Neuronal stem cell (in vitro differentiated cells): ENCODE measurements around the gene ATCAY.

Experiments used
- DNase-seq: peaks from one replicate; pipeline ENCODE4 v3.0.0-alpha.2; 2013; ENCODE audit warnings: low spot score
- H2AFZ ChIP-seq: one replicate; pipeline ENCODE4 v1.6.1; 2013; ENCODE audit warnings: mild to moderate bottlenecking, low read length, inconsistent platforms
- H2AK5ac ChIP-seq: 2 replicates; pipeline ENCODE4 v1.6.1; 2013; ENCODE audit warnings: low read depth, mild to moderate bottlenecking, inconsistent platforms, low read length, moderate library complexity, mixed read lengths
- H2BK120ac ChIP-seq: 2 replicates; pipeline ENCODE4 v1.6.1; 2013; ENCODE audit warnings: low read depth, mild to moderate bottlenecking, inconsistent platforms, low read length, moderate library complexity, mixed read lengths
- H2BK12ac ChIP-seq: one replicate; pipeline ENCODE4 v1.6.1; 2013; ENCODE audit warnings: low read length, inconsistent platforms
- H2BK15ac ChIP-seq: 2 replicates; pipeline ENCODE4 v1.6.1; 2013; ENCODE audit warnings: mild to moderate bottlenecking, low read length, inconsistent platforms, mixed read lengths
- H2BK5ac ChIP-seq: one replicate; pipeline ENCODE4 v1.6.1; 2013; ENCODE audit warnings: inconsistent platforms, mild to moderate bottlenecking, low read length, moderate library complexity
- H3K14ac ChIP-seq: one replicate; pipeline ENCODE4 v1.6.1; 2013; ENCODE audit warnings: low read length, inconsistent platforms
- H3K18ac ChIP-seq: 2 replicates; pipeline ENCODE4 v1.6.1; 2013; ENCODE audit warnings: low read length, inconsistent platforms
- H3K23ac ChIP-seq: 2 replicates; pipeline ENCODE4 v1.6.1; 2013; ENCODE audit warnings: low read depth, mild to moderate bottlenecking, mixed read lengths, low read length, inconsistent platforms; ENCODE audit not compliant: poor library complexity
- H3K27ac ChIP-seq: replicated peaks from 3 replicates; pipeline ENCODE4 v1.5.1; 2013; ENCODE audit warnings: low read length, inconsistent platforms
- H3K27me3 ChIP-seq, 3 experiments: 2 replicates each; pipeline ENCODE4 v1.6.1; 2013; ENCODE audit warnings: low read length in 3 of 3, mild to moderate bottlenecking in 2 of 3, inconsistent platforms in 1 of 3, low read depth in 1 of 3, mixed read lengths in 1 of 3, moderate library complexity in 1 of 3; ENCODE audit not compliant: control insufficient read depth in 3 of 3, insufficient read depth in 3 of 3
- H3K36me3 ChIP-seq, 2 donors: replicated peaks in 1 of 2; 2 replicates each; pipeline ENCODE4 v1.6.1; 2013; ENCODE audit warnings: low read length in 2 of 2; ENCODE audit not compliant: control insufficient read depth in 2 of 2, insufficient read depth in 2 of 2
- H3K4ac ChIP-seq: 2 replicates; pipeline ENCODE4 v1.6.1; 2013; ENCODE audit warnings: inconsistent platforms, mild to moderate bottlenecking, low read length, moderate library complexity
- H3K4me1 ChIP-seq, 2 donors: 1 replicate in 1 of 2; 2 replicates in 1 of 2; pipeline ENCODE4 v1.6.1; 2013; ENCODE audit warnings: low read length in 2 of 2, low read depth in 1 of 2; ENCODE audit not compliant: control insufficient read depth in 2 of 2, insufficient read depth in 1 of 2
- H3K4me2 ChIP-seq: one replicate; pipeline ENCODE4 v1.6.1; 2013; ENCODE audit warnings: mild to moderate bottlenecking, low read length, inconsistent platforms; ENCODE audit not compliant: insufficient read depth, poor library complexity, severe bottlenecking
- H3K4me3 ChIP-seq, 2 donors: 2 replicates each; pipeline ENCODE4 v1.5.1; 2013; ENCODE audit warnings: low read length in 2 of 2, mild to moderate bottlenecking in 2 of 2, inconsistent platforms in 1 of 2, moderate library complexity in 1 of 2
- H3K79me1 ChIP-seq: one replicate; pipeline ENCODE4 v1.6.1; 2013; ENCODE audit warnings: low read depth, mild to moderate bottlenecking, inconsistent platforms, low read length, moderate library complexity
- H3K9ac ChIP-seq: one replicate; pipeline ENCODE4 v1.6.1; 2013; ENCODE audit warnings: mild to moderate bottlenecking, low read depth, low read length, inconsistent platforms; ENCODE audit not compliant: poor library complexity
- H3K9me3 ChIP-seq, 2 donors: replicated peaks in 1 of 2; 2 replicates each; pipeline versions ENCODE3 to v1.6.1; 2013; ENCODE audit warnings: low read length in 2 of 2, mild to moderate bottlenecking in 2 of 2, inconsistent platforms in 1 of 2, low read depth in 1 of 2, mixed read lengths in 1 of 2, moderate library complexity in 1 of 2; ENCODE audit not compliant: control insufficient read depth in 2 of 2, insufficient read depth in 1 of 2
- H4K8ac ChIP-seq: one replicate; pipeline ENCODE4 v1.6.1; 2013; ENCODE audit warnings: low read depth, mild to moderate bottlenecking, inconsistent platforms, low read length, moderate library complexity
- H4K91ac ChIP-seq: one replicate; pipeline ENCODE4 v1.6.1; 2013; ENCODE audit warnings: low read length, low read depth, mild to moderate bottlenecking, inconsistent platforms; ENCODE audit not compliant: poor library complexity
- WGBS, 2 donors: extraction: QIAGEN DNeasy Blood & Tissue Kit; methylation state at CpG; one replicate each; pipeline ENCODE4 v1.1.7; 2013; ENCODE audit warnings: missing lambda C conversion rate in 2 of 2, mixed read lengths in 1 of 2; ENCODE audit not compliant: insufficient read length in 2 of 2, insufficient replicate concordance in 1 of 2; ENCODE audit errors: extremely low coverage in 2 of 2; 5-methylcytosine and 5-hydroxymethylcytosine counted together

ATCAY gene

DNA sequence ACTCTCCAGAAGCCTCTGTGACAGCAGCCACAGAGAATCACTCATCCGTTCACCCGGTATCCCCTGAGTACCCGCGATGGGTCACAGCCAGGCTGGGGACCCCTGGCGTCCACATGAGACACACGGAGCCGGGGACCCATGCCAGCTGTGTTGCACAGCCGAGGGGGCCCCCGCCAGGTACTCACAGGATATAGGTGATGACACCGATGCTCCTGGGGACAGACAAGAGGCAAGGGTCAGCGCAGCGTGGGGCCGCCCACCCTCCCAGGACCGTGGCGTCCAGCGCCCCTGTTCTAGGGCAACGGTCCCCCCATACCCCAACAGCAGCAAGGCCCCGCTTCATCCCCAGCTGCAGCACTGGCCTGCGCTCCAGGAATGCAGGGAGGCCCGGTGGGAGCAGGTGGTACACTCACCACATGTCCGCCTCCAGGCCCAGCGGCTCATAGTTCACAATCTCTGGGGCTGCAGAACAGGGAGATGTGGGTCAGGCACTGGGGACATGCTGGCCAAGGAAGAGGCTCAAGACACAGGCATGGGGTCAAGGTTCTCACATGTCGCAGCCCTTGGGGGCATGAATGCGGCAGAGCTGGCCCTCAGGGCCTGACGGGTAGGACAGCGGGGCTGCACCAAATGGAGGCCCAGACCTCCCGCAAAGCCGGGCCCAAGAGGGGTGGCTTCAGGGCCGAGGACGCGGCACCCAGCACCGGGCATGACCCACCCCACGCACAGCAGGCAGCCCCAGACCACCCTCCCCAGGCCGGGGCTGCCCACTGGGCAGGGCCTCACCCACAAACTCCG is 83.2 kb downstream of the ATCAY start:
- H2BK120ac ChIP-seq: no peak overlapping the region
- H3K27me3 ChIP-seq: no peaks in the 10 kb centered on the region
- no peak overlapping the region for H2AK5ac ChIP-seq
- H3K23ac ChIP-seq: peak overlapping the region; percentile 73
- H3K4me2 ChIP-seq: no peak overlapping the region
- H4K8ac ChIP-seq: no peak overlapping the region
- no peak overlapping the region for H3K4me3 ChIP-seq
- no peak overlapping the region for H3K4ac ChIP-seq
- no peak overlapping the region for H3K9ac ChIP-seq
- H2BK15ac ChIP-seq: no peak overlapping the region
- no peak overlapping the region for H3K14ac ChIP-seq
- no peak overlapping the region for H3K18ac ChIP-seq
- no peak overlapping the region for H4K91ac ChIP-seq
- peaks cover 4 to 14% of the 10 kb centered on the region in 2 donors for H3K4me1 ChIP-seq
- H3K36me3 ChIP-seq: peaks cover 70 to 91% of the 10 kb centered on the region in 2 donors
- H3K27ac ChIP-seq: no peak overlapping the region
- H3K79me1 ChIP-seq: peaks cover 34% of the 10 kb centered on the region
- H2BK5ac ChIP-seq: peak overlapping the region; percentile 13
- no CpG with 5 or more reads among the region's 35 CpGs for WGBS, 2 donors
- no peak overlapping the region for H2AFZ ChIP-seq
- no peak for DNase-seq
- peaks cover 0 to 2% of the 10 kb centered on the region in 2 donors for H3K9me3 ChIP-seq
- no peak overlapping the region for H2BK12ac ChIP-seq

DNA sequence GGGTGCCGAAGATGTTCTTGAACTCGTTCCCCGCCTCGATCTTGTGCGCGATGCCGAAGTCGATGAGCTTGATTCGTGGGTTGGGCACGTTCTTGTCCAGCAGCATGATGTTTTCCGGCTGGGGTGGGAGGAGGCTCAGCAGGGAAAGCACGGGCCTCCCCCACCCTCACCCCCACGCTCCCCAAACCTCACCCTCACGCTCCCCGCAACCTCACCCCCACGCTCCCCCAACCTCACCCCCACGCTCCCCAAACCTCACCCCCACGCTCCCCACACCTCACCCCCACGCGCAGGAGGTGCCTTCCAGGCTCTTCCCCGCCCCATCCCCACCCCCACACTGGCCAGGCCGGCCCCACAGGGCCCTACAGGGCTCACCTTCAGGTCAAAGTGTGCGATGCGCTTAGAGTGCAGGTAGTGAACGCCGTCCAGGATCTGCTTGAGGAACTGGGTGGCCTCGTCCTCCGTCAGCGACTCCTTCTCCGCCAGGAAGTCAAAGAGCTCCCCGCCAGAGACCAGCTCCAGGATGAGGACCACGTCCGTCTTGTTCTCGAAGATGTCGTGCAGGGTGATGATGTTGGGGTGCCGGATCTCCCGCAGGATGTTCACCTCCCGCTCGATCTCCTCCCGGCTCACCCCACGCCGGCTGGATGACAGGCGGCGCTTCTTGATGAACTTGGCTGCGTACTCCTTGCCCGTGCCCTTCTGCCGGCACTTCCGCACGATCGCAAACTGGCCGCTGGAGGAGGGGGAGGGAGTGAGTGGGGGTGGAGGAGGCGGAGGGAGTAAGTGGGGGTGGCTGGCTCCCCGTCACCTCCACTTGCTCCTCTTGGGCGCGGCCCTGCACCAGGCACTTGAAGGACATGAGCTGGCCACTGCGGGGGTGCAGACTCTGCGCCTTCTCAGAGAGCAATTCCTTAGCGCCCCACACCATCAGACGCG is 84.0 kb downstream of the ATCAY start:
- Histone ChIP-seq H3K23ac (peak overlapping the region; percentile 73), H2BK5ac (no peak overlapping the region), H3K9ac (peak overlapping the region; percentile 4), H3K79me1 (peaks cover 29% of the 10 kb centered on the region), H3K27ac (no peak overlapping the region), H3K4me1 (peaks cover 12 to 18% of the 10 kb centered on the region in 2 donors), H4K91ac (no peak overlapping the region), H3K4me3 (no peak overlapping the region), H2BK12ac (no peak overlapping the region), H3K27me3 (no peaks in the 10 kb centered on the region), H4K8ac (no peak overlapping the region), H3K4ac (no peak overlapping the region), H3K4me2 (no peak overlapping the region), H3K14ac (no peak overlapping the region), H2AFZ (no peak overlapping the region), H3K9me3 (peaks cover 0 to 2% of the 10 kb centered on the region in 2 donors), H2AK5ac (no peak overlapping the region), H2BK120ac (no peak overlapping the region), H3K36me3 (peaks cover 63 to 88% of the 10 kb centered on the region in 2 donors), H2BK15ac (no peak overlapping the region), H3K18ac (peak overlapping the region; percentile 11)
- WGBS, 2 donors: no CpG with 5 or more reads among the region's 60 CpGs
- no peak for DNase-seq

DNA sequence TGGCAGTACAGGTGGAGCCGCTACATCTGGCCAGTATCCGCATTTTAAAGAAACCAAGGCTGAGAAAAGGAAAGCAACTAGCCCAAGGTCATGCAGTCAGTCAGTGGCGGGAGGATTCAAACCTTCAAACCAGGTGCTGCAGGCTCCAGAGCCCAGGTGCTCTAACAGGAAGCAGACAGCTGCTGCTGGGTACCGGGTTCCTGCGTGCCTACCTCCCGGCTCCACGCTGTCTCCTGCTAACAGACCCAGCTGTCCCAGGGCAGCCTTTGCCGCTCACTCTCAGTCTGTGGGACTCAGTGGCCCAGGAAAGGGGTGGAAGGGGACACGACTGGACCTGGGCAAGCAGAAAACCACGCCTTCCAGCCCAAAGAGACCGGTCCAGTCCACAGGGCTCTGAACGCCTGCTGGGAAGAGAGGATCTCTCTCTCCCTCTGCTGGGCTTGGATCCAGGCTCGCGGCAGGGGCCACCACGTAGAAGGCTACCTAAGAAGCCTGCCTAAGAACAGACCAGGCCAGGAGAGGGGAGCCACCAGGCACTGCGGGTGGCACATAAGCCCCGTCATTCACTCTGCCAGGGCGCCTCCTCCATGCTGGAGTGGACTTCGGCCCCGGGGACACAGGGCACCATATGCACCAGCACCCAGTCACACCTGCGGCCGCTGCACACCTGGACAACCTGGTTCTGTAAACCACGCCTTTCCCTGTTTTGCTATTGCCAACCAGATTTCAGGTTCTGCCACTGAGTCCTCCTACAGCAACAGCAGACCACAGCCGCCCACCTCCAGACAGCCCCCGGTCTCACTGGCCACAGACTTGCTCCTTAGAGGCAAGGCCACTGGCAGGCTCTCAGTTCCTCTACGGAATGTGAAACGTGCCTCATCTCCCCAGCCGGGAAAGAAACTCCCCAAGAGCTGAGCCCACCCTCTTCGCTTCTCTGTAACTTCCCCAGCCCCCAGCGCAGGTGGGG is 85.8 kb downstream of the ATCAY start:
- Histone ChIP-seq H3K4me1 (peaks cover 18 to 24% of the 10 kb centered on the region in 2 donors), H3K79me1 (peaks cover 27% of the 10 kb centered on the region), H2BK120ac (no peak overlapping the region), H3K27me3 (no peaks in the 10 kb centered on the region), H3K9me3 (peaks cover 0 to 2% of the 10 kb centered on the region in 2 donors), H3K4me2 (no peak overlapping the region), H3K14ac (no peak overlapping the region), H3K23ac (peak overlapping the region; percentile 34), H4K91ac (no peak overlapping the region), H3K36me3 (peaks cover 50 to 70% of the 10 kb centered on the region in 2 donors), H2BK5ac (peak overlapping the region; percentile 30), H3K4ac (peak overlapping the region; percentile 53), H3K4me3 (no peak overlapping the region), H3K18ac (no peak overlapping the region), H2BK15ac (no peak overlapping the region), H3K27ac (no peak overlapping the region), H2BK12ac (peak overlapping the region; percentile 22), H4K8ac (no peak overlapping the region), H2AFZ (no peak overlapping the region), H3K9ac (peak overlapping the region; percentile 81), H2AK5ac (peak overlapping the region; percentile 89)
- DNase-seq: no peak
- WGBS, 2 donors: no CpG with 5 or more reads among the region's 30 CpGs
